ENCODE results near the gene AS3MT. TPM values are rescaled to one million over a fixed set of nuclear protein-coding genes. Genes with fewer than 3 reads are reported as not detected.

AS3MT gene
- polyA plus RNA-seq, 1 donor (not counting 4 experiments of a cell fraction or from before 2014, with no cell fraction given) = 2.0 TPM

- H3K9ac ChIP-seq (ENCODE audit: control insufficient read depth, extremely low read depth, insufficient read depth, low read length) = no peak overlapping the region
- dilution Hi-C loops (cut with MboI; ENCODE audit: extremely low pct_ligation_motif_present, low sequenced_read_pairs) = no loop called here
- no peak overlapping the region for H3K27ac ChIP-seq (ENCODE audit: control insufficient read depth, insufficient read depth, low read length)
- no peaks in the 10 kb centered on the region for H3K9me1 ChIP-seq (ENCODE audit: control insufficient read depth, extremely low read depth, insufficient read depth, low read length)
- no peak overlapping the region for H2AFZ ChIP-seq (ENCODE audit: control insufficient read depth, low read length)
- FAIRE-seq = no peak
- TF ChIP-seq CTCF (optimal IDR thresholded peaks at IDR 0.05 in 1 of 3, IDR thresholded peaks at IDR 0.05 in 1 of 3, conservative IDR thresholded peaks at IDR 0.05 in 1 of 3; ENCODE audit: extremely low read depth in 1 of 3, insufficient read depth in 2 of 3, low read length in 3 of 3) (no peak), EZH2 (IDR thresholded peaks at IDR 0.05; ENCODE audit: low read length) (no peak)
- H3K36me3 ChIP-seq (ENCODE audit: control insufficient read depth in 2 of 2, extremely low read depth in 1 of 2, insufficient read depth in 2 of 2, low read length in 2 of 2) = no peaks in the 10 kb centered on the region
- DNase-seq (ENCODE audit: low read depth, low spot score) = no peak
- no peaks in the 10 kb centered on the region for H3K27me3 ChIP-seq (ENCODE audit: control insufficient read depth, extremely low read depth, insufficient read depth, low read length)
- H3K4me2 ChIP-seq (ENCODE audit: control insufficient read depth, extremely low read depth, insufficient read depth, low read depth, low read length) = no peak overlapping the region
- H3K9me3 ChIP-seq (ENCODE audit: control insufficient read depth, low read depth, low read length) = no peaks in the 10 kb centered on the region
- H3K4me1 ChIP-seq (ENCODE audit: control insufficient read depth, extremely low read depth, insufficient read depth, low read length) = no peaks in the 10 kb centered on the region
- no peak overlapping the region for H3K4me3 ChIP-seq (ENCODE audit: control insufficient read depth in 2 of 3, extremely low read depth in 1 of 3, insufficient read depth in 2 of 3, low read depth in 1 of 3, low read length in 3 of 3)
- no peaks in the 10 kb centered on the region for H4K20me1 ChIP-seq (ENCODE audit: control insufficient read depth, extremely low read depth, insufficient read depth, low read length)
- H3K79me2 ChIP-seq (ENCODE audit: control insufficient read depth, insufficient read depth, low read length) = no peaks in the 10 kb centered on the region
Measured at GRCh38 chr10:102948786-102949185, 79.5 kb downstream of the AS3MT start.

- TF ChIP-seq CTCF (optimal IDR thresholded peaks at IDR 0.05 in 1 of 3, IDR thresholded peaks at IDR 0.05 in 1 of 3, conservative IDR thresholded peaks at IDR 0.05 in 1 of 3; ENCODE audit: extremely low read depth in 1 of 3, insufficient read depth in 2 of 3, low read length in 3 of 3) (no peak), EZH2 (IDR thresholded peaks at IDR 0.05; ENCODE audit: low read length) (no peak)
- DNase-seq (ENCODE audit: low read depth, low spot score) (no peak), FAIRE-seq (no peak)
- no peaks in the 10 kb centered on the region for H4K20me1 ChIP-seq (ENCODE audit: control insufficient read depth, extremely low read depth, insufficient read depth, low read length)
- no peaks in the 10 kb centered on the region for H3K4me1 ChIP-seq (ENCODE audit: control insufficient read depth, extremely low read depth, insufficient read depth, low read length)
- H3K79me2 ChIP-seq (ENCODE audit: control insufficient read depth, insufficient read depth, low read length) = no peaks in the 10 kb centered on the region
- no peaks in the 10 kb centered on the region for H3K9me1 ChIP-seq (ENCODE audit: control insufficient read depth, extremely low read depth, insufficient read depth, low read length)
- H3K9me3 ChIP-seq (ENCODE audit: control insufficient read depth, low read depth, low read length) = no peaks in the 10 kb centered on the region
- H2AFZ ChIP-seq (ENCODE audit: control insufficient read depth, low read length) = no peak overlapping the region
- H3K4me3 ChIP-seq (ENCODE audit: control insufficient read depth in 2 of 3, extremely low read depth in 1 of 3, insufficient read depth in 2 of 3, low read depth in 1 of 3, low read length in 3 of 3) = no peak overlapping the region
- H3K4me2 ChIP-seq (ENCODE audit: control insufficient read depth, extremely low read depth, insufficient read depth, low read depth, low read length) = no peak overlapping the region
- H3K36me3 ChIP-seq (ENCODE audit: control insufficient read depth in 2 of 2, extremely low read depth in 1 of 2, insufficient read depth in 2 of 2, low read length in 2 of 2) = no peaks in the 10 kb centered on the region
- dilution Hi-C loops (cut with MboI; ENCODE audit: extremely low pct_ligation_motif_present, low sequenced_read_pairs) = no loop called here
- H3K27ac ChIP-seq (ENCODE audit: control insufficient read depth, insufficient read depth, low read length) = no peak overlapping the region
- no peaks in the 10 kb centered on the region for H3K27me3 ChIP-seq (ENCODE audit: control insufficient read depth, extremely low read depth, insufficient read depth, low read length)
- no peak overlapping the region for H3K9ac ChIP-seq (ENCODE audit: control insufficient read depth, extremely low read depth, insufficient read depth, low read length)
Measured at GRCh38 chr10:102949916-102950315, 80.6 kb downstream of the AS3MT start.

Data from keratinocyte (primary cell).